Parathyroid adenoma (tissue), 2 donors: ENCODE measurements around the gene ARL14.

Source experiments
- H2AFZ ChIP-seq: fragments of 300-600 bp; sonication (generic); one replicate; pipeline ENCODE4 v1.7.0; 2017; ENCODE audit warnings: antibody characterized with exemption, mild to moderate bottlenecking
- H3K27ac ChIP-seq: fragments of 300-600 bp; sonication (generic); one replicate; pipeline ENCODE4 v1.7.0; 2017
- H3K27me3 ChIP-seq: fragments of 300-600 bp; sonication (generic); one replicate; pipeline ENCODE4 v1.7.0; 2017; ENCODE audit warnings: low read length; ENCODE audit not compliant: control insufficient read depth, insufficient read depth
- H3K36me3 ChIP-seq: fragments of 300-600 bp; sonication (generic); one replicate; pipeline ENCODE4 v1.7.0; 2017; ENCODE audit warnings: low read length; ENCODE audit not compliant: control insufficient read depth, insufficient read depth
- H3K4me1 ChIP-seq: fragments of 300-600 bp; sonication (generic); one replicate; pipeline ENCODE4 v1.7.0; 2017; ENCODE audit warnings: control low read depth
- H3K4me2 ChIP-seq: fragments of 300-600 bp; sonication (generic); one replicate; pipeline ENCODE4 v1.7.0; 2017; ENCODE audit warnings: low read length
- H3K4me3 ChIP-seq: fragments of 300-600 bp; sonication (generic); one replicate; pipeline ENCODE4 v1.7.0; 2017; ENCODE audit warnings: low read depth, low read length
- H3K79me2 ChIP-seq: fragments of 300-600 bp; sonication (generic); one replicate; pipeline ENCODE4 v1.7.0; 2017; ENCODE audit warnings: control low read depth
- H3K9ac ChIP-seq: fragments of 300-600 bp; sonication (generic); one replicate; pipeline ENCODE4 v1.7.0; 2017; ENCODE audit warnings: mild to moderate bottlenecking
- H3K9me3 ChIP-seq: fragments of 300-600 bp; sonication (generic); one replicate; pipeline ENCODE4 v1.7.0; 2017; ENCODE audit warnings: low read length; ENCODE audit not compliant: control insufficient read depth
- TF ChIP-seq, protein P1 (sequence below): fragments of 300-600 bp; sonication (generic); IDR thresholded peaks from one replicate; pipeline ENCODE4 v1.7.0; 2017; ENCODE audit warnings: antibody characterized with exemption, mild to moderate bottlenecking
- donor health status: primary hyperparathyroidism.

Gene ARL14

DNA sequence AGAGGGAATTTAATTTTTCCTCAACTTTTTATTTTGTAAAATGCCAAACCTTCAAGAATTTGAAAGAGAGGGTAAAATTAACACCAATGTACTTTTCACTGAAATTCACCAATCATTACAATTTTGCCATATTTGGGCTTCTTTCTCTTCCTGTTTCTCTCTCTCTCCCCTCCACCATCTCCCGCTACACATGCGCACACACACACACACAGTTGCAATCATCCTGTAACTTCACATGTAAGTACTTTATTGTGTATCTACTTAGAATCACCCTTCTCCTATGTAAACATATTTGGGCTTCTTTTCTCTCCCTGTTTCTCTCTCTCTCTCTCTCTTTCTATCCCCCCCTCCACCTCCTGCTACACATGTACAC, 7.4 kb downstream of the ARL14 start:
- Histone ChIP-seq H3K36me3 (no peaks in the 10 kb centered on the region), H3K79me2 (no peaks in the 10 kb centered on the region), H3K9ac (no peak overlapping the region), H3K9me3 (no peaks in the 10 kb centered on the region), H3K4me3 (no peak overlapping the region), H3K4me1 (no peaks in the 10 kb centered on the region), H3K27ac (no peak overlapping the region), H3K4me2 (no peak overlapping the region), H3K27me3 (no peaks in the 10 kb centered on the region), H2AFZ (no peak overlapping the region)
- TF ChIP-seq, protein P1, sequence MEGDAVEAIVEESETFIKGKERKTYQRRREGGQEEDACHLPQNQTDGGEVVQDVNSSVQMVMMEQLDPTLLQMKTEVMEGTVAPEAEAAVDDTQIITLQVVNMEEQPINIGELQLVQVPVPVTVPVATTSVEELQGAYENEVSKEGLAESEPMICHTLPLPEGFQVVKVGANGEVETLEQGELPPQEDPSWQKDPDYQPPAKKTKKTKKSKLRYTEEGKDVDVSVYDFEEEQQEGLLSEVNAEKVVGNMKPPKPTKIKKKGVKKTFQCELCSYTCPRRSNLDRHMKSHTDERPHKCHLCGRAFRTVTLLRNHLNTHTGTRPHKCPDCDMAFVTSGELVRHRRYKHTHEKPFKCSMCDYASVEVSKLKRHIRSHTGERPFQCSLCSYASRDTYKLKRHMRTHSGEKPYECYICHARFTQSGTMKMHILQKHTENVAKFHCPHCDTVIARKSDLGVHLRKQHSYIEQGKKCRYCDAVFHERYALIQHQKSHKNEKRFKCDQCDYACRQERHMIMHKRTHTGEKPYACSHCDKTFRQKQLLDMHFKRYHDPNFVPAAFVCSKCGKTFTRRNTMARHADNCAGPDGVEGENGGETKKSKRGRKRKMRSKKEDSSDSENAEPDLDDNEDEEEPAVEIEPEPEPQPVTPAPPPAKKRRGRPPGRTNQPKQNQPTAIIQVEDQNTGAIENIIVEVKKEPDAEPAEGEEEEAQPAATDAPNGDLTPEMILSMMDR = no peak

DNA sequence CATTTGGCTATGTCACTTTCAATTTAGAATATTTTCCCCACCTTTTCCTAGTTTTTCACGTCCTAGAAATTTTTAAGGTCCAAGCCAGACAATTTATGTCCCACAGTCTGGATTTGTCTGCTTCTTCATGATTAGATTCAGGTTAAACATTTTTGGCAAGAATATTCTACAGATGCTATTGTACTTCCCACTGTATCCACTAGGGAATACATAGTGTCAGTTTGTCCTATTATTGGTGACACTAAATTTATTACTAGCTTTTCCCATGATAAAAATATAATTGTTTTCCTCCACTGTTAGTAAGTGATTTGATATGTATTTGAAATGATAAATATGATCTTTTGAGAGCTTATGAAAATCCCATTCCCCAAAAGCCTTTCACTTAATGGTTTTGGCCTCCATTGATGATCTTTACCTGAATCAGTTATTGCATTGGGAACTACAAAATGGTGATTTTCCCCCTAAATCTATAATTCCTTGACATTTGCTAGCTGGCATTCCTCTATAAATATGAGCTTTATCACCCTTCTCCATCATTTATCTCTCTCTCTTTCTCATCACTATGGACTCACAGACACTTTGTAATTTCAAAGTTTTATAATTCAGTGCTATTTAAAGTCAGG, 8.3 kb downstream of the ARL14 start:
- no peak overlapping the region for H3K27ac ChIP-seq
- no peaks in the 10 kb centered on the region for H3K27me3 ChIP-seq
- no peaks in the 10 kb centered on the region for H3K4me1 ChIP-seq
- no peak overlapping the region for H3K4me3 ChIP-seq
- no peaks in the 10 kb centered on the region for H3K36me3 ChIP-seq
- H3K79me2 ChIP-seq = no peaks in the 10 kb centered on the region
- no peak overlapping the region for H3K9ac ChIP-seq
- no peak overlapping the region for H2AFZ ChIP-seq
- TF ChIP-seq, protein P1 = peak; percentile 17
- no peak overlapping the region for H3K4me2 ChIP-seq
- H3K9me3 ChIP-seq = no peaks in the 10 kb centered on the region

DNA sequence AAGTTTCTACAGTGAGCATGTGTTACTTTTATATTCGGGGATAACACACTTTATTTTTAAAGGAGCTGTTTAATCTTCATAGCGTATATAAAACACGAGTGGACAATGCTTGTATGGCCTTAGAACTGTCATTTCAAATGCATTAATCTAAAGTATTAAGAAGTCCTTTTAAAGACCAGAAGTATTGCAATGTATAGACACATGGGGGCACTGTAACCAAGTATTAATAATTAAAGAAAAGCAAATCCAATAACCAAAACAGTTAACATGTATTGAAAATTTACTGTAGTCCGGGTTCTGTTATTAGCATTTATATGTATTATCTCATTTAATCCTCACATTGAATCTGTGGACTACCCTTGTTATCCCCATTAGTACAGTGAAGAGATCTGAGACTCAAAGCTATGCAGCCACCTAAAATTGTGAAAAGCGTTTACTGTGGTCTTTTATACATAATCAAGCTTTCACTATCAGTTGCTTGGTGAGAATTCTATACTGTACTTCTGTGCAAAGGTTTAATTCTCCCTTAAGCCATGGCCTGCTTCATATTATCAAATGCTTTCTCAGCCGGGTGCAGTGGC, 10.1 kb downstream of the ARL14 start:
- TF ChIP-seq, protein P1 = no peak
- Histone ChIP-seq H3K36me3 (no peaks in the 10 kb centered on the region), H3K4me1 (no peaks in the 10 kb centered on the region), H2AFZ (no peak overlapping the region), H3K9ac (no peak overlapping the region), H3K4me2 (no peak overlapping the region), H3K4me3 (no peak overlapping the region), H3K79me2 (no peaks in the 10 kb centered on the region), H3K9me3 (no peaks in the 10 kb centered on the region), H3K27ac (no peak overlapping the region), H3K27me3 (no peaks in the 10 kb centered on the region)

DNA sequence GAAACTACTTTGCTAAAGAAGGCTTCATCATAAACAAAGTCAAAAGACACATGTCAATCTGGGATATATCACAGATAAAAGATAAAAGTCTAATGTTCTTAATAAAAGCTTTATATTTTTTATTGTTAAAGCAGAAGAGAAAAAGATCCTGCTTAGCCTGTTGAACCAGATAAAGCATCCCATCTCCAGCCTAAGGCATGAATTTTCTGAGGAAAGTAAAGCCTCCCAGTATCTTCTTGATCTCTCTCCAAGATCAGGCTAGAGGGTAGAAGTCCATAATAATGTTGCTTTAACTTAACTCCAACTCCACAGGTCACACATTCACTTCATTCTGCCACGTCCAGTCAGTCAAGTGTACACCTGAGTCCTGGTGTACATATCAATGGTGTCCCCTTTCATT, 14.2 kb downstream of the ARL14 start:
- Histone ChIP-seq H3K27ac (no peak overlapping the region), H3K4me1 (no peaks in the 10 kb centered on the region), H3K4me3 (no peak overlapping the region), H3K4me2 (no peak overlapping the region), H3K9me3 (no peaks in the 10 kb centered on the region), H3K79me2 (no peaks in the 10 kb centered on the region), H3K27me3 (no peaks in the 10 kb centered on the region), H3K36me3 (no peaks in the 10 kb centered on the region), H2AFZ (no peak overlapping the region), H3K9ac (no peak overlapping the region)
- TF ChIP-seq, protein P1 = no peak

DNA sequence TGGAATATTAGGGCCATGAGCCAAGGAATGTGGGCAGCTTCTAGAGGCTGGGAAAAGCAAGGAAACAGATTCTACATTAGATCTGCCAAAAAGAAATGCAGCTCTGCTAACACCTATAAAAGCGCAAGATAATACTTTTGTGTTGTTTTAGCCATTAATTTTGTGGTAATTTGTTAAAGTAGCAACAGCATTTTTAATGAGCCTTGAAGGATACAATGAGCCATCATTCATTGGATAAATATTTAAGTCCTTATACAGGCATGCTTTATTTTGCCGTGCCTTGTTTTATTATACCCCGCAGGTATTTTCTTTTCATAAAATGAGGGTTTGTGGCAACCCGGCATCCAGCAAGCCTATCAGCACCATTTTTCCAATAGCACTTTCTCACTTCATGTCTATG, 15.0 kb downstream of the ARL14 start:
- no peaks in the 10 kb centered on the region for H3K9me3 ChIP-seq
- H3K79me2 ChIP-seq = no peaks in the 10 kb centered on the region
- no peaks in the 10 kb centered on the region for H3K36me3 ChIP-seq
- H3K9ac ChIP-seq = no peak overlapping the region
- no peaks in the 10 kb centered on the region for H3K4me1 ChIP-seq
- no peaks in the 10 kb centered on the region for H3K27me3 ChIP-seq
- no peak overlapping the region for H3K27ac ChIP-seq
- TF ChIP-seq, protein P1 = no peak
- no peak overlapping the region for H3K4me3 ChIP-seq
- no peak overlapping the region for H2AFZ ChIP-seq
- H3K4me2 ChIP-seq = no peak overlapping the region
